ENCODE measurements around the gene GDPD1. TPM values are rescaled to one million over a fixed set of nuclear protein-coding genes. Genes with fewer than 3 reads are reported as not detected.

The GDPD1 gene
- total and polyA plus RNA-seq, 2 donors (not counting 3 experiments of a cell fraction or from before 2014, with no cell fraction given), result 2.5 to 4.9 TPM

DNA sequence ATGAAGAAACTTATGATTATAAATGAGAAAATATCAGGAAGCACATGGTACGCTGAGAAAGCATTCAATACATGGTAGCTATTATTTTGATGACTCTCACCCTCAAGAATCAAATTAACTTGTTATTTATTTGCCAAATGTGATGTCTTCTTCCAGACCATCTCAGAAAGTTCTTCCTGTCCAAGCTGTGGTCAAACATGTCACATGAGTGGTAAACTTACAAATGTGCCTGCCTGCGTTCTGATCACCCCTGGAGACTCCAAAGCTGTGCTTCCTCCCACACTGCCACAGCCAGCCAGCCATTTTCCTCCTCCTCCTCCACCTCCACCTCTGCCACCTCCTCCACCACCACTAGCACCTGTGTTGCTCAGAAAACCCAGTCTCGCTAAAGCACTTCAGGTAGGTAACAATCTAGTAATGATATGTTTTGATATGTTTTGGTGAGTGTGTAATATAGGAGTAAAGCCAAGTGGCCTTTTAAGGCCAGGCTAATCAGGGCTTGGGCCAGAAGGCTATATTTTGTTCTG lies 26.9 kb upstream of the GDPD1 start:
- Histone ChIP-seq H3K9ac (replicated peaks; ENCODE audit: extremely low read depth, insufficient read depth, low read length) (no peak overlapping the region), H3K9me1 (replicated peaks; ENCODE audit: control insufficient read depth, extremely low read depth, insufficient read depth, low read length) (no peaks in the 10 kb centered on the region), H3K36me3 (ENCODE audit: control insufficient read depth in 2 of 2, extremely low read depth in 1 of 2, insufficient read depth in 2 of 2, low read length in 2 of 2) (peaks cover 0 to 27% of the 10 kb centered on the region in 2 experiments), H3K4me2 (ENCODE audit: insufficient read depth, low read length) (no peak overlapping the region), H3K4me3 (replicated peaks in 1 of 3; ENCODE audit: insufficient read depth in 1 of 3, low read depth in 1 of 3, low read length in 3 of 3) (no peak overlapping the region), H3K27ac (ENCODE audit: insufficient read depth, low read depth, low read length) (no peak overlapping the region), H2AFZ (ENCODE audit: low read depth, low read length) (no peak overlapping the region), H3K4me1 (ENCODE audit: control insufficient read depth, extremely low read depth, insufficient read depth, low read length) (no peaks in the 10 kb centered on the region), H3K27me3 (ENCODE audit: control insufficient read depth in 2 of 2, insufficient read depth in 2 of 2, low read length in 2 of 2) (no peaks in the 10 kb centered on the region), H3K79me2 (ENCODE audit: control insufficient read depth, insufficient read depth, low read length) (no peaks in the 10 kb centered on the region), H3K9me3 (replicated peaks; ENCODE audit: control insufficient read depth, insufficient read depth, low read length) (no peaks in the 10 kb centered on the region), H4K20me1 (replicated peaks; ENCODE audit: control insufficient read depth, extremely low read depth, insufficient read depth, low read length) (no peaks in the 10 kb centered on the region)
- dilution Hi-C loops (cut with MboI; ENCODE audit: extremely low pct_ligation_motif_present, low sequenced_read_pairs), result no loop called here
- TF ChIP-seq, protein P1, sequence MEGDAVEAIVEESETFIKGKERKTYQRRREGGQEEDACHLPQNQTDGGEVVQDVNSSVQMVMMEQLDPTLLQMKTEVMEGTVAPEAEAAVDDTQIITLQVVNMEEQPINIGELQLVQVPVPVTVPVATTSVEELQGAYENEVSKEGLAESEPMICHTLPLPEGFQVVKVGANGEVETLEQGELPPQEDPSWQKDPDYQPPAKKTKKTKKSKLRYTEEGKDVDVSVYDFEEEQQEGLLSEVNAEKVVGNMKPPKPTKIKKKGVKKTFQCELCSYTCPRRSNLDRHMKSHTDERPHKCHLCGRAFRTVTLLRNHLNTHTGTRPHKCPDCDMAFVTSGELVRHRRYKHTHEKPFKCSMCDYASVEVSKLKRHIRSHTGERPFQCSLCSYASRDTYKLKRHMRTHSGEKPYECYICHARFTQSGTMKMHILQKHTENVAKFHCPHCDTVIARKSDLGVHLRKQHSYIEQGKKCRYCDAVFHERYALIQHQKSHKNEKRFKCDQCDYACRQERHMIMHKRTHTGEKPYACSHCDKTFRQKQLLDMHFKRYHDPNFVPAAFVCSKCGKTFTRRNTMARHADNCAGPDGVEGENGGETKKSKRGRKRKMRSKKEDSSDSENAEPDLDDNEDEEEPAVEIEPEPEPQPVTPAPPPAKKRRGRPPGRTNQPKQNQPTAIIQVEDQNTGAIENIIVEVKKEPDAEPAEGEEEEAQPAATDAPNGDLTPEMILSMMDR (IDR thresholded peaks at IDR 0.05; ENCODE audit: extremely low read depth in 1 of 2, insufficient read depth in 1 of 2, low read depth in 1 of 2, low read length in 2 of 2), result no peak
- no peak for TF ChIP-seq POLR2A (IDR thresholded peaks at IDR 0.05; ENCODE audit: low read depth, low read length)
- no peak for TF ChIP-seq MAX (IDR thresholded peaks at IDR 0.05; ENCODE audit: insufficient read depth, insufficient read length)
- no peak for TF ChIP-seq EZH2 (IDR thresholded peaks at IDR 0.05; ENCODE audit: borderline replicate concordance, low read depth, low read length, severe bottlenecking)
- no peak for TF ChIP-seq JUN (IDR thresholded peaks at IDR 0.05; ENCODE audit: borderline replicate concordance, insufficient read depth, insufficient read length, low read depth)
- intact Hi-C loops (cut with micrococcal nuclease), result no loop called here
- POLR2A ChIA-PET, result no interaction called here
- CTCF ChIA-PET, result no interaction called here
- no TSS peak for BruUV-seq (replicated peaks)
- no peak for FAIRE-seq
- DNase-seq (ENCODE audit: low read depth, low spot score), result no peak

- BruUV-seq (replicated peaks), result no TSS peak
- Histone ChIP-seq H3K27me3 (ENCODE audit: control insufficient read depth in 2 of 2, insufficient read depth in 2 of 2, low read length in 2 of 2) (no peaks in the 10 kb centered on the region), H3K4me1 (ENCODE audit: control insufficient read depth, extremely low read depth, insufficient read depth, low read length) (no peaks in the 10 kb centered on the region), H3K9me3 (replicated peaks; ENCODE audit: control insufficient read depth, insufficient read depth, low read length) (no peaks in the 10 kb centered on the region), H3K79me2 (ENCODE audit: control insufficient read depth, insufficient read depth, low read length) (no peaks in the 10 kb centered on the region), H3K4me2 (ENCODE audit: insufficient read depth, low read length) (no peak overlapping the region), H3K27ac (ENCODE audit: insufficient read depth, low read depth, low read length) (no peak overlapping the region), H3K36me3 (ENCODE audit: control insufficient read depth in 2 of 2, extremely low read depth in 1 of 2, insufficient read depth in 2 of 2, low read length in 2 of 2) (peaks cover 3 to 10% of the 10 kb centered on the region in 2 experiments), H3K9me1 (replicated peaks; ENCODE audit: control insufficient read depth, extremely low read depth, insufficient read depth, low read length) (no peaks in the 10 kb centered on the region), H3K4me3 (replicated peaks in 1 of 3; ENCODE audit: insufficient read depth in 1 of 3, low read depth in 1 of 3, low read length in 3 of 3) (no peak overlapping the region), H2AFZ (ENCODE audit: low read depth, low read length) (no peak overlapping the region), H4K20me1 (replicated peaks; ENCODE audit: control insufficient read depth, extremely low read depth, insufficient read depth, low read length) (no peaks in the 10 kb centered on the region), H3K9ac (replicated peaks; ENCODE audit: extremely low read depth, insufficient read depth, low read length) (no peak overlapping the region)
- TF ChIP-seq GATA2 (IDR thresholded peaks at IDR 0.05; ENCODE audit: insufficient read depth, insufficient read length, low read depth, low read length), result no peak
- no peak for TF ChIP-seq MAX (IDR thresholded peaks at IDR 0.05; ENCODE audit: insufficient read depth, insufficient read length)
- TF ChIP-seq POLR2A (IDR thresholded peaks at IDR 0.05; ENCODE audit: low read depth, low read length), result no peak
- no peak for TF ChIP-seq FOS (IDR thresholded peaks at IDR 0.05; ENCODE audit: borderline replicate concordance, insufficient read depth, low read length)
- DNase-seq (ENCODE audit: low read depth, low spot score) (no peak), FAIRE-seq (no peak)
- intact Hi-C loops (cut with micrococcal nuclease) (no loop called here), dilution Hi-C loops (cut with MboI; ENCODE audit: extremely low pct_ligation_motif_present, low sequenced_read_pairs) (no loop called here)
- CTCF ChIA-PET, result no interaction called here
- POLR2A ChIA-PET, result no interaction called here
These were observed 20.9 kb upstream of the GDPD1 start for GRCh38 chr17:59199398-59199797.

Measured in endothelial cell of umbilical vein (primary cell).